Stimulated activated naive CD4-positive, alpha-beta T cell treated with Interleukin-2 at 50 U/mL for 16 hours (primary cell): ENCODE measurements around the gene COMMD7.
"Not testable (repeated sequence)": the region's sequence is repeated elsewhere in the genome, so short reads cannot be mapped to it uniquely, and the experiment has no call there.

Source experiments
- DNase-seq: peaks from one replicate; lab custom pipeline; 2025; lab: John Stamatoyannopoulos, UW

Gene COMMD7

DNA sequence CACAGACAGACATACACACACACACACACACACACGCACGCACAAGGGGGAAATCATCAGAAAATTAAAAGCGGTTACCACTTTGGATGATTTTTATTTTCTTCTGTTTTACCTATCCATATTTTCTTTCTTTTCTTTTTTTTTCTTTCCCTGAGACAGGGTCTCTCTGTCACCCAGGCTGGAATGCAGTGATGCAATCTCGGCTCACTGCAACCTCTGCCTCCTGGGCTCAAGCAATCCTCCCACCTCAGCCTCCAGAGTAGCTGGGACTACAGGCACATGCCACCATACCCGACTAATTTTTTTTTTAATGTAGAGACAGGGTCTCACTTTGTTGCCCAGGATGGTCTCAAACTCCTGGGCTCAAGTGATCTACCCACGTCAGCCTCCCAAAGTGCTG lies 14.8 kb downstream of the COMMD7 start:
- DNase-seq, result not testable (repeated sequence)

DNA sequence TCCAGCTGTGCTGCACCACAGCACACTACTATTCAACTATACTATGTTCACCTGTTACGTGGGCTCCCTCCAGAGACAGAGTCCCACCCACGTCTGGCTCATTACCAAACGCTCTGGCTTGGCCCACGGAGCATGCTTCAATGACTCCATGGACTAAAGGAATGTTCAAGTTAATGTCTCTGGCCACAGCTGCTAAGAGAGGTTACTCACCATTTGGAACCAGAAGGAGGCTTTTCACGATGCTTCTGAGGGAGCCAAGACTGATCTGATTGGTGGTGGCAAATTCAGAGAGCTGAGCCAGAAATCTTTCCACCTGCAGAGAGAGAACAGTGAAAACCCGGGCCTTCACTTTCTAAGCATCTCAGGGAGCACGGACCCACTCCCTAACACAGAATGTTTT lies 15.6 kb downstream of the COMMD7 start:
- DNase-seq, result no peak

DNA sequence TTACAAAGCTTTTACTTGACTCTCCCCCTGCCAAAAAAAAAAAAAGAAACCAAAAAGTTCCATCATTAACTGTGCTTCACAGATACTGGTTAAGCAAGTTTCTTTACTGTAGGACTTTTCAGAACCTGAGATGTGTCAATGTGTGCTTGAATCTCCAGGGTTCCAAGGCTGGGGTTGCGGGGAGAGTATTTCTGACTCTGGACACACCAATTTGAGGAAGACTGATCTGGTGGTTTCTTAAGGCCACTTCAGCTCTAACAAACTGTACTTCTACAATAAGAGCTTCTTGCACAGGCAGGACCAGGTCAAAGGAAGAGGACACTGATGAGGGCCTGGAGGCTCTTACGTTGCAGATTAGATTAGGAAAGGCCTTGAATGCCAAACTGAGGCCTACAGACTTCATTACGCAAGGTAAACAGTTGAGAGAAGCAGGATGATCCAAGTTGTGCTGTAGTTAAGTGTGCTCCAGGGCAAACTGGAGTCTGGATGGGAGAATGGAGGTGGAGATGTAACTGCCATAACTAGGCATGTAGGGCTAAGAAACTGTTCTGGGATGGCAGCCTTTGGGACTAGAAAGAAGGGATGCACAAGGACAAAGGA lies 24.4 kb downstream of the COMMD7 start:
- DNase-seq, result no peak

DNA sequence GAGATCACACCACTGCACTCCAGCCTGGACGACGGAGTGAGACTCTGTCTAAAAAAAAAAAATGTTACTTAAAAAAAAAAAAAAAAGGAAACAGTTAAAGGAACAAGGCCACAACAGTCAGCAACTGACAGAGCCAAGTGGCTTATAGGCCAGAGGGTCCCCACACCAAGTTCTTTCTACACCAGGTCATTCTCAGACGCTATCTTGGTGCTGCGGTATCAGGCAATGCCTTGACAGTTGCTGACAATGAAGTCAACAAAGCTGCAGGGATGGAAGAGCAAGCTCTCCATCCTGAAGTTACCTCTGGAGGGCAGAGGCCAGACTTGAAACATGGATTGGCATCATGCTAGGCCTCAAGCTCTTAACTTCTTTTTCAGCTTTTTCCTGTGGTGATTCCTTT lies 31.9 kb downstream of the COMMD7 start:
- DNase-seq, result no peak

DNA sequence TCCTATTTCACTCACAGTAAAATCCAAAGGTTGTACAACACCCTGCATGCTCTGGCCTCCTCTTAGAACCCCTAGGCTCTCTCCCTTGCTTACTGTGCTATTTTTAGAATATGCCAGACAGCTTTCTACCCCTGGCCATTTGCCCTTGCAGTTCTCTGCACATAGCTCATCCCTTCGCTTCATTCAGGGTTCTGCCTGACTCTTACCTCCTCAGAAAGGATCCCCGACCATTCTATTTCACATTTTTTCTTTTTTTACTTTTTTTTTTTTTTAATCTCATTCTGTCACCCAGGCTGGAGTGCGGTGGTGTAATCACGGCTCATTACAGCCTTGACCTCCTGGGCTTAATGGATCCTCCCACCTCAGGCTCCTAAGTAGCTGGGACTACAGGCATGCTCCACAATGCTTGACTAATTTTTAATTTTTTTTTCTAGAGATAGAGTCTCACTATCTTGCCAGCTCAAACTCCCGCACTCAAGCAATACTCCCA lies 33.6 kb downstream of the COMMD7 start:
- no peak for DNase-seq

DNA sequence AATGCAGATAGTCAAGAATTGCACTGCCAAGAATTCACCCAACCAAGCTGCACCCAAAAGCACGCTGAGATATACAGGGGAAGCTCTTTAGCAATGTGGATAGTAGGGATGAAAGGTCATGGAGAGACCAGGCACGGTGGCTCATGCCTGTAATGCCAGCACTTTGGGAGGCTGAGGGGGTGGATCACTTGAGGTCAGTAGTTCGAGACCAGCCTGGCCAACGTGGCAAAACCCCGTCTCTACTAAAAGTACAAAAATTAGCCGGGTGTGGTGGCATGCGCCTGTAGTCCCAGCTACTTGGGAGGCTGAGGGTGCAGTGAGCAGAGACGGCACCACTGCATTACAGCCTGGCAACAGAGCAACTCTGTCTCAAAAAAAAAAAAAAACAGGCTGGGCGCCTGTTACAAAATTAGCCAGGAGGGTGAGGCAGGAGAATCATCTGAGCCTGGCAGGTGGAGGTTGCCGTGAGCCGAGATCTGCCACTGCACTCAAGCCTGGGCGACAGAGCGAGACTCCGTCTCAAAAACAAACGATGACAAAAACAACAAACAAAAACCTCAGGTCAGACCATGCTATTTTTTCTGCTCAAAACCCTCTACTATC lies 34.1 kb downstream of the COMMD7 start:
- DNase-seq, result not testable (repeated sequence)

DNA sequence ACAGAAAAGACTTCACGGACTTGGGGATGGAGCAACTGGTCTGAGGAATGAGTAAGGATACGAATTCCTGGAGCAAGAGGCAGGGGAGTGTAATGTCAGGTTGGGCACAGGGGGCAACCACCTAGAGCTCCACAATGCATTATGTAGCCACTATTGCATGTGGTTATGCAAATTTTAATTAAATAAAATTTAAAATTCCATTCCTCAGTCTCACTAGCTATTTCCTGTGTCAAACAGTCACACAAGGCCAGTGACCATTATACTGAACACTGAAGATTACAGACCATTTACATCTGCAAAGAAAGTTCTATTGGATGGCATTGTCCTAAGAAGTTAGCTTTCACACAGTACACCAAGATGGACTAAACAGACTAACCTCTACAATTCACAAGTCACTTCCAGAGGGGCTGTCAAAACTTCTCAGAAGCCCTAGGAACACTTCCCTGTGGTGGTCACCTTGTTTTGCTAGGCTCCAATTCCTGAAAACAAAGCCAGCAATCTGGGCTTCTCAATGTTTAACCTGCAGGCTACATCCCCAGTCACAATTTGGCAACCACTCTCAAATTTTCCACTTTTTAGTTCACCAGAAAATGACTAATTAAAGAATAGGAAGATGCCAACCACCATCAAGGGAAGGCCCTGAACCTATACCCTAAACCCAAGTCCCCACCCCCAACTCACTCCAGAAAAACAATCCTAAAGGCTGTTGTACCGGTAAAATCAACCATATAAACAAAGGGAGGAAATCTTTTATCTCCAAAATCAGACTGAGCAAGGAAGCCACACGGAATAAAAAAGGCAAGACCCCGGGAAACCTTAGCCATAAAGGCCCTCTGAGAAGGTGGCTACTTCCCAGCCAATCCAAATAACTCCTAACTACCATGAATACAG lies 35.3 kb downstream of the COMMD7 start:
- DNase-seq, result no peak

DNA sequence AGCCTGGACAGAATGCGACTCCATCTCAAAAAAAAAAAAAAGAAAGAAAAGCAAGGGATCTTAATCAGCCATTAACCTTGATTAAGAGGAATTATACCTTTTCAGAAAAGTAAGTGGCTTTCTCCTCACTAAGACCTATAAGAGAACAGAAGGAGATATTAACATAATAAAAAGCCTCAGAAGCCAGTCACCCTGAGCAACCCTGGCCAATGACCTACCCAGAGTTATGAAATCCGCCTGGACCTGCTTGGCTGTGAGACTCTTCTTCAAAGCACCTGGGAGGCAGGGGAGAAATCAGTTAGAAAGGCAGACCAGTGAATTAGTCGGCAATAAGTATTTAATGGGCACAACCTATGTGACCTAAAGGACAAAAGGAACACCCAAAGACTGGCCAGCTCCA lies 36.8 kb downstream of the COMMD7 start:
- no peak for DNase-seq

DNA sequence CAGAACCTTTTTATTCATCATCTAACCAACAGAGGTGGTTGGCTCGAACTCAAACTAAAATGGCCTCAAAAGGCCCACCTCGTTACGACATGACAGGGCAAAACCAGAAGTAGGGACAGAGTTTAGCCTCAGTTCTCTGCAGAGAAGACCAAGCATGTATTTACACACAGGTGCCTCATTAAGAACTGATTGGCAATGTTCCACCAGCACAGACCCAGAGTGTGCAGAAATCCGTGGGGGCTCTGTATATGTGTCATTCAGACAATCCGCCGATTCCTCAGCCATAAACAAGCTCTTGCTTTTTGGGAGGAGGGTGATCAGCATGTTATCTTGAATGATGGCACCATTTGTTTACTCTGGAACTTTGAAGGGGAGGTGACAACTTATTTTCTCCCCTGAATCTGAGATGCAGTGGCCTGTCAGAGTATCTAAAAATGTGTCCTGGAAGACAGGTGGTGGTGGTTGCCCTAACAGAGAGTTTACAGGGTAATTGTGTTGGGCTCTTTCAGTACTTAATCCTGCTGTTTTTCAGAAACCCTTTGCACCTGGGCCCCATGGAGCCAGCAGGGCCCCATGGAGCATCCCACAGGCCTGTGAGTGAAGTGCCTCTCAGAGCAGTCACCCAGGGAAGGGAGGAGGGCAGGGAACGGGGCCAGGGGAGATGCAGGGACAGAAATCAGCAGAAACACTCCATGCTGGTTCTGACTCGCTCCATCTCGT lies 40.4 kb downstream of the COMMD7 start:
- DNase-seq, result no peak

DNA sequence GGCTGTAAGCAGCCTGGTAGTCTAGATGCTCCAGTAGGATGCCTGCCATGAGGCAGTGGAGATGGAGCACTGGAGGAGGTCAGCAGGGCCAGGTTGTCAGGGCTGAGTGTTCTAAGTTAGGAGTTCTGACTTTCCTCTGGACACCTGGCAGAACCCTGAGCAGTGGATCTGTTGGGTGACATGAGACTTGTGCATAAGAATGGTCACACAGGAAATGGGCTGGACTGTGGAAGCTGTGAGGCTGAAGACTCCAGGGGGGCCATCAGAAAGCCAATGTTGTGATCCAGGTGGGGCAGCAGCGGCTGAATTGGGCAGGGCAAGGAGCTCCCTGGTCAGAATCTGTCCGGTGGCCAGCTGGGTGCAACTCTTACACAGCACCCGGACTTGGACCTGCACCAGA lies 45.7 kb downstream of the COMMD7 start:
- no peak for DNase-seq

DNA sequence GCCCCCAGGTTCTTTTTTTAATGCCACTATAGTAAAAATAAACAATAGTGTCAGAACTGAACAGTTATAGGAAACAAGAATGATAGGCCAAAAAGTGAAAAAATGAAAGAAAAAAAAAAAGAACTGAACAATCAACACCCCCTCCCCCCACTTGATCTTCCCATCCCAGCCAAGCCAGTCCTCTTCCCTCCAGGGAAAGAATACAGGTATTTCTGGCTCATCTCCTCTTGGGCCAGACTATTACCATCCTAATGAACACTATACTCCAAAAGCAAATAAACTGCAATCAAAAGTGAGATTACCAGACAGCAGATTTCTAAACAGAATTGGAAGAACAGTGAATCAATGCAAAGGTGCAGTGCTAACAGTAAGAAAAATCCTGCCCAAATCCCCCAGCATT lies 48.2 kb downstream of the COMMD7 start:
- no peak for DNase-seq

DNA sequence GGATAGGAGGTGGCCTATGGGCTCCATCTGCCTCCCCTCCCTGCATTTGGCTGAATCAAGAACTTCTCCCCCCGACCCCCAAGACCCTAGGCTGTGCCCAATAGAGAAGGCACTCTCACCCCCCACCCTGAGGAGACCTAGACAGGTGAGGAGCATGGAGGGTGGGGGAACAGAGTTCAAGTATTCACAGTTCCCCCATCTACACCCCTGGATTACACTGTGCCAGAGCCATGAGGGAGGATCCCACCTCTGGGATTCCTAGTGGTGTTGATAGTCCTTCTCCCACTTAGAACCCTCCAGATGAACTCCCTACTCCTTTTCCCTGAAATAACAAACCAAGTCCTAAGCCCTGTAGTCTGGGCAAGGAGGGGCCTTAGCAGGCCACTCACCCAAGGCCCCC lies 54.3 kb downstream of the COMMD7 start:
- not testable (repeated sequence) for DNase-seq

DNA sequence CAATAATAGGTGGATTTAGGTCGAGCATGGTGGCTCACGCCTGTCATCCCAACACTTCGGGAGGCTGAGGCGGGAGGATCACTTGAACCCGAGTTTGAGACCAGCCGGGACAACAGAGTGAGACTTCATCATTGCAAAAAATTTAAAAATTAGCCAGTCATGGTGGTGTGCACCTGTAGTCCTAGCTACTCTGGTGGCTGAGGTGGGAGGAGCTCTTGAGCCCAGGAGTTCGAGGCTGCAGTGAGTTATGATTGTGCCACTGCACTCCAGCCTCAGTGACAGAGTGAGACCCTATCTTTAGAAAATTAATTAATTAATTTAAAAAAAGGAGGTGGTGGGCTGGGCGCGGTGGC lies 56.1 kb downstream of the COMMD7 start:
- no peak for DNase-seq

DNA sequence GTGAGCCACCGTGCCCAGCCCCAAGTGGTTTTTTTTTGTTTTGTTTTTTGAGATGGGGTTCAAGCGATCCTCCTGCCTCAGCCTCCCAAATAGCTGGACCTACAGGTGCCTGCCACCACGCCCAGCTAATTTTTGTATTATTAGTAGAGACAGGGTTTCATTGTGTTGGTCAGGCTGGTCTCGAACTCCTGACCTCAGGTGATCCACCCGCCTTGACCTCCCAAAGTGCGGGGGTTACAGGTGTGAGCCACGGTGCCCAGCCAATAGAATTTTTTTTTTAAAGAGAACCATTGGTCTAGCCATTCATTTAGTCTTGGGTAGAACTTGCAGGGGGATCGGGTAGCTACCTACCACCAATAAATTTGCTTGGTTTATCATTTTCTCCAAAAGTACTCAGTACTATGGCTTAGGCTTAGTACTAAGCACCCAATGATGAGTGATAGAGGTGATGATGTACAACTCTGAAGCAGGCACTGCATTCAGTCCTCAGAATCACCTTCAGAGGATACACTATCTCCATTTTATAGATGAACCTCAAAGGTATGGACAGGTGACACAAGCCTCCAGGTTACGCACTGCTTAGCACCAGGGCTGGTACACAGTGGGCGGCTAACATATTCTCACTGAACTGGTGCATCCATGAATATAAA lies 56.6 kb downstream of the COMMD7 start:
- DNase-seq, result no peak

DNA sequence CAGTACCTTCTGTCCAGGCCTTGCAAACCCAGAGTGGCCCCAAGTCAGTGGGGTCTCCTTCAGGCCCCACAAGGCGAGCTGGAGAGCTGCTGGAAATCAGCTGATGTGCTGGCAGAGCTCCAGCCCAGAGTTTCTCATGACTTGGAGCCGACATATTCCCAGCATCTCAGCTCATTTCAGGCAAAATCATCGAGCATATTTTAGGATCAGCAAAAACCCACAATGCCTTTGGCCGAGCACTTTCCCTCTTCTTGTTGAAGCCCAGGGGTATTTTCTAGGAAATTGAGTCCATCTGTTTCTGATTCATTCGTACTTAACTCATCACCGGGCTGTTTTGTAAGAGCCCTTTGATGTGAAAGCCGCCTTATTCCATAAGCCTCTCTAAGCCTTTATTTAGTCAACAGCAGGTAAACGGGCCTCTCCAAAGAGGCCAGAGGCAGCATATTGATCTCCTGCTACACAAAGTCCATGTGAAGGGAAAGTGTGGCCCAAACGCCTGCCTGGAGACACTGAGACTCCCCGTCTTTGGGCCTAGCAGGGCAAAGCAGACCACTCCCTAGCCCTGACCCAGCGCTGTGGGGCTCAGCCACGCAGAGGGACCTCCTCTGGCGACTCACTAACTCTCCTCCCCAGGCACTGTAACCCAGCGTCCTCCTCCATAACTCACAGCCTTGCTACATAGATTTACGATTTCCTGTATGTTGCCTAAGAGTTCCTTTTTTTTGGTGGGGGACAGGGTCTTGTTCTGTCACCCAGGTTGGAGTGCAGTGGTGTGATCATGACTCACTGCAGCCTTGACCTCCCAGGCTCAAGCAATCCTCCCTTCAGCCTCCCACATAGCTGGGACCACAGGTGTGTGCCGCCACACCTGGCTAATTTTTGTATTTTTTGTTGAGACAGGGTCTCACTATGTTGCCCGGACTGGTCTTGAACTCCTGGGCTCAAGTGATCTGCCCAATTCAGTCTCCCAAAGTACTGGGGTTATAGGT lies 57.4 kb downstream of the COMMD7 start:
- no peak for DNase-seq

DNA sequence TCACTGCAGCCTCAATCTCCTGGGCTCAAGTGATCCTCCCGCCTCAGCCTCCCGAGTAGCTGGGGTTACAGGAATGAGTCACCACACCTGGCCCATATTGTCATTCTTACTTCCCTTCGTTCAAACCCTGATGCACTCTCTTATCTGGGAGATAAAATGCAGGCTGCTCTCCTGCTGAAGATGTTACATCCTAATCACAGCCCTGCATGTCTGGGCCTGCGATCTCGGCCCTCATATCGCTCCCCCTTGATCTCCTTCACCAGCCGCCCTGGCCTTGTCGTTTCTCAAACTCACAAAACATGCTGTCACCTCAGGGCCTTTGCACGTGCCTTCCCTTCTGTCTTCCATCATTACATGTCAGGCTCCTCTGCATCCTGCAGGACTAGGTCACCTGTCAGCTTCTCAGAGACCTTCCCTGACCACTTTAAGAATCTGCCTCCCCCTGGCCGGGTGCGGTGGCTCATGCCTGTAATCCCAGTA lies 60.7 kb downstream of the COMMD7 start:
- DNase-seq, result no peak

DNA sequence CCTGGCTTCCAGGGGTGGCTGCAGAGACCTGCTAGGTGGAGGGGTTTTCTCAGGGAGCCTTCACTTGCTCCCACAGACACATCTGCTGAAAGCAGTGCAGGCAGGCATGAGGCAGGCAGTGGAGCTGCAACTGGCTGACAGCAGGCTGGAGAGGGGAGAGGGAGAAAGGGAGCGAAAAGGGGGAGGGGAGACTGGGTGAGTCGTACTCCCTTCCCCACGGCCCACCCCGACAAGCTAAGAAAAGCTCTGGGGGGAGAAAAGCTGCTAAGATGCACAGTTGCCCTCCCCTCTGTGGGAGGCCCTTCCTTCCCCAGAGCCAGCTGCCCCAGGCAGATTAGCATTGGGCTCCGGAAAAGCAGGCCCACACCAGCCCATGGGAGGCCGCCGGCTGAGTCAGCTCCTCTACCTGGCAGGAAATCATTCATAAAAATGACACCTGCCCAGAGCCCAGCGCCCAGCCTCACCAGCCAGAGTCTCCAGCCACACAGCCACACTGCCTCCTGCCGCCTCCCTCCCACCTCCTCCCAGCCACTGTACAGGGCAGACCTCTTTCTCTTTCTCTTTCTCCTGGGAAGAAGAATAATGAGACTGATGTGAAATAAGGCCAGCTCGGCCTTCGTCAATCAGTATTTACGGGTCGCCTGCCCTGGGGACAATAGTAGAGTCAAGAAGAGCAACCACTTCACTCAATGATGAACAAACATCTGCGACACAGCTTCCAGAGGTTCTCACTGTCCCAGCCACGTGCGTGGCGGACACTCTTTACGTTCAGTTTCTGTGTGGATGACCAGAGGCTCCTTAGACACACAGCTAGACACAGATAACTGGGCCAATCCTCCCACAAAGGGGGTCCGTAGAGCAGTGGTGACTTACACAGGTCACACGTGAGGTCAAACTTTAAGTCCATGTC lies 61.8 kb downstream of the COMMD7 start:
- no peak for DNase-seq

DNA sequence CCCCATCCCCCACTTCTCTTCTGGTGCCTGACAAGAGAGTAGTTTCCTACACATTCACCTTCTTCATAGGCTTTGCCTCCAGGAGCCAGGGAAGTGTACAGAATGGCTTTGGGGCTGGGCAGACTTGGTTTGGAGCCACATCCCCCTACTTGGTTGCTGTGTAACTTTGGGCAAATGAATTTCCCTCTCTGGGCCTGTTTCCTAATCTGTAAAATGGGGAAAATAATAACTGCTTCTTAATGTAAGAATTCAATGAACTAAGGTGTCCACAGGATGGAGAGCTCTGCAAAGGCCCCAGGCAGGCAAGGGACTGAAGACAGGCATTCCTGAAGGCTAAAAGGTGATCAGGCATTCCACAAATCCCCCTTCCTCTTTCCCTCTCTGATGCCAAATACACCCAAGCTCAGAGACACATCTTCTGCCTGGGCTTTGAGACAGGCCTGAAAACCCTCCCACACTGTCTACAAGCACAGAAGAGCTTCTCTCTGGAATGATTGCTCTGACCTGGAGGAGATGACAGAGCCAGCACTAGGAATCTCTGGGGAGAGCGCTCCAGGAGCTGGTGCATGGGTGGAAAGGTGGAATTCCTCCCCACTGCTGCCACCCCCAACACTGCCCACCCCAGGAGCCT lies 62.6 kb downstream of the COMMD7 start:
- no peak for DNase-seq

DNA sequence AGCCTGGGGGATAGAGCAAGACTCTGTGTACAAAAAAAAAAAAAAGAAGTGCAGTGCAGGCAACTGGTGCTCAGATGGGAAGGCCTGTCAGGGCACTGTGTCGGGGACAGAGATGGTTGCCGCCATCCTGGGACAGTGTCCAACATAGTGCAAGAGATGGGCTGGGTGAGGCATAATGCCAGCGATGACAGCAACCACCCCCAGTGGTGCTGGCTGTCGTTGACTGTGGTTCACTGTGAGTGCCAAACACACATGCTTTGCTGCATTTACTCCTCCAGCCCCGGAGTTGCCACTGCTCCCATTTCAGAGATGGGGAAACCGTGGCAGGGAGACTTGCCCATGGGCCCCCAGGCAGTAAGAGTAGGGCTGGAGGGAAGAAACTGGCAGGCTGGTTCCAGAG lies 64.3 kb downstream of the COMMD7 start:
- DNase-seq, result no peak
